GM12878 (cell line): ENCODE results near the gene FAM163B. TPM values are rescaled to one million over a fixed set of nuclear protein-coding genes. Genes with fewer than 3 reads are reported as not detected.

Experiments
- ATAC-seq: fragments of 200-7000 bp; cut with Tn5 transposase; 3 replicates; pipeline ENCODE4 v1.9.1; 2020; ENCODE audit warnings: mild to moderate bottlenecking, moderate library complexity
- BruUV-seq: library from RNA; stranded (reverse); fragments of 400-500 nt; replicated peaks from 2 replicates; lab custom pipeline; 2021; lab: Mats Ljungman, UMichigan
- CTCF ChIA-PET: fragments of 300-600 bp; sonication (Branson Sonifier 250); formaldehyde crosslinking; extraction: SDS; loops from one replicate; lab custom pipeline; 2021; ENCODE audit warnings: inconsistent platforms; lab: Yijun Ruan, JAX
- POLR2A ChIA-PET: fragments of 350-600 bp; formaldehyde crosslinking; extraction: SDS; loops from one replicate; lab custom pipeline; 2021; ENCODE audit warnings: inconsistent platforms; lab: Charles Lee
- RAD21 ChIA-PET: fragments of 300-600 bp; sonication (Branson Sonifier 250); formaldehyde crosslinking; loops from one replicate; lab custom pipeline; 2023; ENCODE audit warnings: antibody characterized with exemption; ENCODE audit not compliant: unreplicated experiment; lab: Charles Lee
- SMC1A ChIA-PET: fragments of 300-600 bp; sonication (Branson Sonifier 250); formaldehyde crosslinking; loops from one replicate; lab custom pipeline; 2023; ENCODE audit not compliant: unreplicated experiment, uncharacterized antibody; lab: Charles Lee
- DNase-seq: peaks from one replicate; pipeline ENCODE4 v3.0.0-alpha.2; 2011; ENCODE audit warnings: low read depth, low spot score
- FAIRE-seq: peaks from 3 replicates; lab custom pipeline; 2011; peaks lifted over from hg19 to GRCh38; lab: Jason Lieb, UNC
- H2AFZ ChIP-seq: 2 replicates; pipeline ENCODE4 v1.6.0; 2011; ENCODE audit warnings: low read depth, low read length, control low read depth; ENCODE audit not compliant: control insufficient read depth
- H3K27ac ChIP-seq: 2 replicates; pipeline ENCODE4 v1.5.1; 2011; ENCODE audit warnings: control low read depth; ENCODE audit not compliant: control insufficient read depth, insufficient read depth
- H3K27me3 ChIP-seq, 2 experiments: replicated peaks in 1 of 2; 2 replicates each; pipeline versions ENCODE4 v1.6.0 to v1.6.1; 2011; ENCODE audit warnings: low read length in 1 of 2; ENCODE audit not compliant: control insufficient read depth in 2 of 2, insufficient read depth in 2 of 2
- H3K36me3 ChIP-seq, 2 experiments: 2 replicates each; pipeline ENCODE4 v1.5.1; 2011; ENCODE audit warnings: low read length in 1 of 2; ENCODE audit not compliant: control insufficient read depth in 2 of 2, insufficient read depth in 2 of 2
- H3K4me1 ChIP-seq: 2 replicates; pipeline ENCODE4 v1.6.1; 2011; ENCODE audit warnings: mild to moderate bottlenecking, low read length, moderate library complexity, mixed read lengths; ENCODE audit not compliant: control insufficient read depth, insufficient read depth
- H3K4me2 ChIP-seq: 2 replicates; pipeline ENCODE4 v1.6.0; 2011; ENCODE audit warnings: control low read depth; ENCODE audit not compliant: control insufficient read depth, insufficient read depth
- H3K4me3 ChIP-seq: fragments of 200-600 bp; sonication (generic); 2 replicates; pipeline ENCODE4 v1.5.1; 2016
- H3K79me2 ChIP-seq: 2 replicates; pipeline ENCODE4 v1.6.0; 2011; ENCODE audit warnings: low read length; ENCODE audit not compliant: control insufficient read depth, insufficient read depth
- H3K9ac ChIP-seq: 2 replicates; pipeline ENCODE4 v1.8.0; 2011; ENCODE audit warnings: low read length, control low read depth, mixed read lengths; ENCODE audit not compliant: control insufficient read depth, insufficient read depth
- H3K9me3 ChIP-seq: replicated peaks from 3 replicates; pipeline ENCODE4 v1.5.1; 2011; ENCODE audit warnings: mild to moderate bottlenecking, low read length; ENCODE audit not compliant: control insufficient read depth, insufficient read depth
- H4K20me1 ChIP-seq: 2 replicates; pipeline ENCODE4 v1.6.0; 2011; ENCODE audit not compliant: control insufficient read depth, insufficient read depth
- HCFC1 ChIP-seq: fragments of 150-350 bp; IDR thresholded peaks from 2 replicates; pipeline ENCODE4 v1.6.1; 2014; ENCODE audit warnings: low read length
- IRF4 ChIP-seq: IDR thresholded peaks from 2 replicates; pipeline ENCODE4 v1.6.1; 2011; ENCODE audit warnings: low read depth, low read length
- JUND ChIP-seq: IDR thresholded peaks from 2 replicates; pipeline ENCODE4 v1.6.1; 2012; ENCODE audit warnings: low read depth, mild to moderate bottlenecking, low read length, improper control_type of control experiment, moderate library complexity
- NR2C2 ChIP-seq: IDR thresholded peaks from 2 replicates; pipeline ENCODE4 v1.6.1; 2011; ENCODE audit warnings: borderline replicate concordance, low read depth; ENCODE audit not compliant: control insufficient read depth, insufficient read length
- SRF ChIP-seq, 2 experiments: IDR thresholded peaks; 2 replicates each; pipeline ENCODE4 v1.6.1; 2011; ENCODE audit warnings: low read depth in 2 of 2, low read length in 2 of 2, mild to moderate bottlenecking in 1 of 2, moderate library complexity in 1 of 2
- TCF3 ChIP-seq: IDR thresholded peaks from 2 replicates; pipeline ENCODE4 v1.6.1; 2012; ENCODE audit warnings: low read depth, mild to moderate bottlenecking, low read length, borderline replicate concordance; ENCODE audit not compliant: insufficient read depth
- ZNF207 ChIP-seq: fragments of 450-650 bp; IDR thresholded peaks from 2 replicates; pipeline ENCODE4 v1.6.1; 2014; ENCODE audit warnings: antibody characterized with exemption, mild to moderate bottlenecking, borderline replicate concordance
- WGBS: methylation state at CpG from one replicate; pipeline ENCODE4 v1.1.6; 2016; ENCODE audit warnings: low lambda C conversion rate; ENCODE audit not compliant: insufficient replicate concordance, insufficient coverage; ENCODE audit errors: missing lambda C conversion rate; 5-methylcytosine and 5-hydroxymethylcytosine counted together
- in situ Hi-C: fragments of 300-500 bp; cut with MboI; formaldehyde crosslinking; loops from 9 replicates; pipeline ENCODE4 v1.14.3; 2018; ENCODE audit warnings: mixed read lengths
- intact Hi-C: fragments of 100-400 bp; cut with micrococcal nuclease; formaldehyde crosslinking; loops from one replicate; pipeline ENCODE4 v1.14.2; 2022; ENCODE audit not compliant: unreplicated experiment
- polyA plus RNA-seq, 11 experiments: library from polyadenylated mRNA; depleted of rRNA in 4 of 11; unstranded in 6 of 11; stranded (reverse) in 5 of 11; fragments of >200 nt; fragmentation: Nextera tagmentation in 4 of 11; fragmentation: Illumina TruSeq in 1 of 11; extraction: Ambion mirVana in 4 of 11; extraction: Trizol in 1 of 11; gene quantifications; 1 replicate in 1 of 11; 2 replicates in 10 of 11; pipeline versions ENCODE4 v1.2.1 to v1.2.3, GENCODE V29; 2011 to 2016; ENCODE audit warnings: inconsistent platforms in 2 of 11, missing spikeins in 2 of 11, low read depth in 1 of 11
- total RNA-seq, 4 experiments: library from RNA; depleted of rRNA in 3 of 4; stranded (reverse); fragments of >200 nt in 3 of 4; fragmentation: Illumina TruSeq in 1 of 4; extraction: Trizol in 1 of 4; gene quantifications; 2 replicates each; pipeline versions ENCODE4 v1.2.1 to v1.2.3, GENCODE V29; 2013 to 2021
- TF ChIP-seq, protein P1 (sequence below): fragments of 450-650 bp; IDR thresholded peaks from 2 replicates; pipeline ENCODE4 v1.6.1; 2016; ENCODE audit warnings: mild to moderate bottlenecking
- TF ChIP-seq, protein P2 (sequence below): IDR thresholded peaks from 2 replicates; pipeline ENCODE4 v1.6.1; 2012; ENCODE audit warnings: low read depth, low read length, improper control_type of control experiment

FAM163B gene
- total and polyA plus RNA-seq, 10 of the 15 experiments (the other 5 are each of a cell fraction or from before 2014, with no cell fraction given), result not detected

DNA sequence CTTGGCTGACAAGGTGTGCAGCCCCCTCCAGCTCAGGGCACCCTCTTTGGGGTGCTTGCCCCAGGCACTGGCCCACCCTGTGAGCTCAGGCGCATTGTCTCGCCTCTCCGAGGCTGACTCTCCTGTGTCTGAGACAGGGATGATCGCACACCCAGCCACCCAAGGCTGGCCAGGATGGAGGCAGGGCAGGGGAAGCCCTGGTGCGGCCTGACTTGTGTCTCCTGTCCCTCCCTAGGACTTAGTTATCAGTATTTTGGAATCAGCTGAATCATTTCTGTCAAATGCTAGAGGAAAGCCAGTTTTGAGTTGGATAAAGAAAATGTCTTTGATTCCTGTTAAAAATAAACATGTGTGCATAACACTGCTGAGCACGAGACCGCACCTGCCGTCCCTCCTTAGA, 24.5 kb upstream of the FAM163B start:
- in situ Hi-C loops (no loop called here), intact Hi-C loops (no loop called here)
- SMC1A ChIA-PET, result no interaction called here
- CTCF ChIA-PET, result no interaction called here
- H3K79me2 ChIP-seq, result no peaks in the 10 kb centered on the region
- no peak overlapping the region for H3K4me2 ChIP-seq
- no peaks in the 10 kb centered on the region for H3K36me3 ChIP-seq
- POLR2A ChIA-PET, result no interaction called here
- H3K27me3 ChIP-seq, result peaks cover 0 to 7% of the 10 kb centered on the region in 2 experiments; a peak in 3 of 4 replicates
- 8% methylated on average over 8 of the region's 8 CpGs for WGBS
- H2AFZ ChIP-seq, result no peak overlapping the region
- no peak overlapping the region for H3K4me3 ChIP-seq
- DNase-seq (no peak), ATAC-seq (no peak), FAIRE-seq (no peak)
- no peaks in the 10 kb centered on the region for H4K20me1 ChIP-seq
- TF ChIP-seq, protein P1, sequence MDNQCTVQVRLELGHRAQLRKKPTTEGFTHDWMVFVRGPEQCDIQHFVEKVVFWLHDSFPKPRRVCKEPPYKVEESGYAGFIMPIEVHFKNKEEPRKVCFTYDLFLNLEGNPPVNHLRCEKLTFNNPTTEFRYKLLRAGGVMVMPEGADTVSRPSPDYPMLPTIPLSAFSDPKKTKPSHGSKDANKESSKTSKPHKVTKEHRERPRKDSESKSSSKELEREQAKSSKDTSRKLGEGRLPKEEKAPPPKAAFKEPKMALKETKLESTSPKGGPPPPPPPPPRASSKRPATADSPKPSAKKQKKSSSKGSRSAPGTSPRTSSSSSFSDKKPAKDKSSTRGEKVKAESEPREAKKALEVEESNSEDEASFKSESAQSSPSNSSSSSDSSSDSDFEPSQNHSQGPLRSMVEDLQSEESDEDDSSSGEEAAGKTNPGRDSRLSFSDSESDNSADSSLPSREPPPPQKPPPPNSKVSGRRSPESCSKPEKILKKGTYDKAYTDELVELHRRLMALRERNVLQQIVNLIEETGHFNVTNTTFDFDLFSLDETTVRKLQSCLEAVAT, result no peak
- TF ChIP-seq, protein P2, sequence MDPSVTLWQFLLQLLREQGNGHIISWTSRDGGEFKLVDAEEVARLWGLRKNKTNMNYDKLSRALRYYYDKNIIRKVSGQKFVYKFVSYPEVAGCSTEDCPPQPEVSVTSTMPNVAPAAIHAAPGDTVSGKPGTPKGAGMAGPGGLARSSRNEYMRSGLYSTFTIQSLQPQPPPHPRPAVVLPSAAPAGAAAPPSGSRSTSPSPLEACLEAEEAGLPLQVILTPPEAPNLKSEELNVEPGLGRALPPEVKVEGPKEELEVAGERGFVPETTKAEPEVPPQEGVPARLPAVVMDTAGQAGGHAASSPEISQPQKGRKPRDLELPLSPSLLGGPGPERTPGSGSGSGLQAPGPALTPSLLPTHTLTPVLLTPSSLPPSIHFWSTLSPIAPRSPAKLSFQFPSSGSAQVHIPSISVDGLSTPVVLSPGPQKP, result no peak
- TF ChIP-seq JUND, result no peak
- no peak for TF ChIP-seq NR2C2
- TF ChIP-seq ZNF207, result no peak
- TF ChIP-seq SRF (IDR thresholded peaks at IDR 0.05; ENCODE audit: low read depth in 2 of 2, low read length in 2 of 2), result no peak
- TF ChIP-seq HCFC1, result no peak
- no peak for TF ChIP-seq IRF4
- no peak for TF ChIP-seq TCF3
- no peak overlapping the region for H3K27ac ChIP-seq
- no peaks in the 10 kb centered on the region for H3K9me3 ChIP-seq
- RAD21 ChIA-PET, result no interaction called here
- H3K9ac ChIP-seq, result no peak overlapping the region
- no peaks in the 10 kb centered on the region for H3K4me1 ChIP-seq
- BruUV-seq, result no TSS peak
